ENCODE results near the gene FZD8.

DNA sequence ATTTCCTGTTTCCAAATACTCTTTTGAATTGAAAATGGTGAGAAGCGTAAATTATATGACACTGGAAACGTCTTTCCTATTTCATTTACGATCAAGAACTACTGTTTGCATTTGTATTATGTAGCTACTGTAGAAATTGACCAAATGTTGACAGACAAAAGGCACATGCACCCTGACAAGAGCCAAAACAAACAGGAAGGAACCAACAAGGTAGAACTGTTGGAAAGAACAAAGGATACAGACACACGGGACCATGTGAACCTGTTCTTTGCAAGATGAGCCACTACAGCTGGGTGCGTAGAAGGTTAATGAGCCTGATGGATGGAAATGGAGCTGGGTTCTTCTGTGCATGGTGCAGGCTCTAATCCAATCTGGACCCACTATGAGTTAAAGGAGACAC, 48.4 kb upstream of the FZD8 start:
- TF ChIP-seq GATA2 (IDR thresholded peaks at IDR 0.05; ENCODE audit: low read depth, low read length) = no peak
- TF ChIP-seq GATA3 (IDR thresholded peaks at IDR 0.05; ENCODE audit: low read depth, low read length) = no peak
